ENCODE results near the gene NSG1.
"Not testable (repeated sequence)": the region's sequence is repeated elsewhere in the genome, so short reads cannot be mapped to it uniquely, and the experiment has no call there.

Gene NSG1

DNA sequence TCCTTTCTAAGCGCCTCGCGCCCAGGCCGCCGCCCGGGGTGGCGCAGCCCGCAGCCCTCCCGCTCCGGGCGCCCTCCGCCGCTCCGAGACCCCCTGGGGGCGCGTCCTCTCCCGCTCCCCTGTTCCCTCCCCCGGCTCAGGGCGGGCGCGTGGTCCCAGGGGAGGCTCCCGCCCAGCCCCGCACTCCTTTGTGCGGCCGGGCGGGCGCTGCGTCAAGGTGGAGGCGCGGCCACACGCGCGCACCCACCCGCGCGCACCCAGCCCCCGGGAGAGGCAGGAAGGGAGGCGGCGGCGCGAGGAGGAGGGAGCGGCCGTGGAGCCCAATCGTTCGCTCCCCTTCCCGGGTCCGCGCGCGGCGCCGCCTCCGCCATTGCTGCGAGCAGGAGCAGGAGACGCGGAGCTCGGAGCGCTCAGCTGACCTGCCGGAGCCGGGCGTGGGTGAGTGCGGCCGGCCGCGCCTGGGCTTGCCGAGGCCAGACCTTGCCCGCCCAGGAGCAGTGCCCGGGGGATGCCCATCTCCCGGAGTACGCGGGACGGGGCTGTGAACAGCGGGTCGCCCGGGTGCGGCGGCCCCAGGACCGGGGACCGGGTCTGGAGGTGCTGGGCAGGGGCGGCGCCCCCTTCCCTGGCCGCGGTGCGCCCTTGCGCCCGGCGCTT, at the start of gene NSG1:
TSS of gene NSG1 (plus strand) at position 367 of the 657 bp plus-strand sequence. CDS start 528 bp downstream, outside the sequence.
- DNase-seq (ENCODE audit: low spot score), result no peak

DNA sequence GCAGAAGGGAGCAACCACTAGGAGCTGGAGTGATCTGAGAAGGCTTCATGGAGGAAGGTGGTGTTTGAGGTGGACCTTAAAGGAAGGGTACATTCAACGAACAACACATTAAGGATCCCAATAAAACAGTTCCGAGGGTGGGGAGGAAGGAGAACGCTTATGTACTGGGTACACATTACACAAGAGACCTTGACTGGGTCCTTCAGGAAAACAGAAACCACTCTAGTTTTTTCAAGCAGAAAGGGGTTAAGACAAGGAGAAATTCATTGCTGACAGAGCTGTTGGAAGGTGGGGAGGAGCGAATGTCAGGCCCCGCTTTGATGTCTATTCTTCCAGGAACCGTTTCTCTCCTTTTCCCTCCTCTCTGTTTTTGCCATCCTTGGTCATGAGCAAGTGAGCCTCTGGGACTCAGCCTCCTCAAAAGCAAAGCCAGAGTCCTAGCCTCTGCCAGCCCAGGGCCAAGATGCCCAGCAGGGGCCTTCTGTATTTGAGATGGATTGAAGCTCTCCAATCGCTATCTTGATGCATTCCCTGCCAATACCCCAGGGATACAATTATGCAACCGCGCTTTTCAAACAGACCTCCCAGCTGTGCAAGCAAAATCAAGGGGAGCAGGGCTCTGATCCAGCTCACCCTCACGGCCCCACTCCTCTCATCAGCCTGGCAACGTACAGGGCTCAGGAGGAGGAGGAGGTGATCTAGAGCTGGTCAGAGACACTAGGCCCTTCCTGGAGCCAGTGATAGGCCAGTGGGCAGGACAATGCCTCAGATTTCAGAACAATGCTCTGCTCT, 48.5 kb upstream of the NSG1 start:
- DNase-seq (ENCODE audit: low spot score), result no peak

GRCh38 chr4:4339504-4340085, 47.3 kb upstream of the NSG1 start:
- no peak for DNase-seq (ENCODE audit: low spot score)

DNA sequence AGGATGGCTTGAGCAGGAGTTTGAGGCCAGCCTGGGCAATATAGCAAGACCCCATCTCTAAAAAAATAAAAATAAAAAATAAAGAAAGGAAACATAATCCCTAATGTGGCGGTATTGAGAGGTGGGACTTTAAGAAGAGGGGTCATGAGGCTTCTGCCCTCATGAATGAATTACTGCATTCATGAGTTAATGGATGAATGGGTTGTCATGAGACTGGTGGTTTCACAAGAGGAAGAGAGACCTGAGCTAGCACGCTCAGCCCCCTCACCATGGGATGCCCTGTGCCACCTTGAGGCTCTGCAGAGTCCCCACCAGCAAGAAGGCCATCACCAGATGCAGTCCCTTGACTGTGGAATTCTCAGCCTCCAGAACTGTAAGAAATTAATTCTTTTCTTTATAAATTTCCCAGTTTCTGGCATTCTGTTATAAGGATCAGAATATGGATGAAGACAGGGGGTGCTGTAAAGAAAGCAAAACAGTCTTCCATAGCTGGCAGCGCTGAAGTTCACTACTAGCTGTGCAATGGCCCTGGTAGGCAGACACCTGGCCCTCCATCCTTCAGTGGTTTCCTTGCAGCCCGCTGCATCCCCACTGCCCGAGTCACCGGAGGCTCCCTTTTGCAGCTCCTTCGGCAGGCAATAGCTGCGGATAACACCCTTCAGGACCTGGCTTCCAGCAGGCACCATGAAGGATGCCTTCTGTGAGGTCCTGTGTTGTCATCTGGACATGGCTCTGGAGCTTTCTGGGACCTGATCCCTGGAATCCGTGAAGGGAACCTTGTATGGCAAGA, 44.8 kb upstream of the NSG1 start:
- no peak for DNase-seq (ENCODE audit: low spot score)

- DNase-seq (ENCODE audit: low spot score), result no peak
Measured at GRCh38 chr4:4343038-4343437, 43.9 kb upstream of the NSG1 start.

DNA sequence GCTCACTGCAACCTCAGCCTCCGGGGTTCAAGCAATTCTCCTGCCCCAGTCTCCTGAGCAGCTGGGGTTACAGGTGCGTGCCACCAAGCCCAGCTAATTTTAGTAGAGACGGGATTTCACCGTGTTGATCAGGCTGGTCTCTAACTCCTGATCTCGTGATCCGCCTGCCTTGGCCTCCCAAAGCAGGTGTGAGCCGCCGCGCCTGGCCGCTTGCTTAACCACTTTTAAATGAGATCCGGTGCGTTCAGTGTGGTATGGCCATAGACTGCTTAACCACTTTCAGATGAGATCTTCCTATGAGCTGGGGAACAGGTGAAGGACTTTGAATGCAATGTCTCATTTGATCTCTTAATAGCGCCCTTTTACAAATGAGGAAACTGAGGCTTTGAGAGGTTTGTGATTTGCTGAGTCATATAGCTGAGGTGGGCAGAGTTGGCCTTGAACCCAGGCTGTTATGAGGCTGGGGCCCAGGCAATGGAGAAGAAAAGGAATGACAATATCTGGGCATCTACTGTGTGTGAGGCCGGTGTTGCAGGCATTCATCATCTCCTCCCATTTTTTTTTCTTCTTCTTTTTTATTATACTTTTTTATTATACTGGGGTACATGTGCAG, 41.9 kb upstream of the NSG1 start:
- no peak for DNase-seq (ENCODE audit: low spot score)

DNA sequence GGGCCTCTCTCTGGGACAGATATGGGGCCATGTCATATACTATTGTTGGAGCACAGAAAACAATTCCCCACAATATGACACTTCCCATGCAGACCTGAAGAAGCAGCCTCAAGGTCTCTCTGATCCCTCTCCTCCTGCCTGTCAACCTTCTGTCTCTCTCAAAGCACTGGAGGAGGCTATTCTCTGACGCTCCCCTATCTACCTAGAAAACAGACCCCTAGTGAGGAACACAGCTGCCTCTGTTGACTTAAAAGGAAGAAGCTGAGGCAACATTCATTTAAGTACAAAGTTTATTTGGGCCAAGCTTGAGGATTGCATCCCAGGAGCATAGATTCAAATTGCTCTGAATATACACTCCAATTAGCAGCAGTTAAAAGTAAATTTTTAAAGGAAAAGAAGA, 39.3 kb upstream of the NSG1 start:
- DNase-seq (ENCODE audit: low spot score), result no peak

GRCh38 chr4:4348585-4348984, 38.3 kb upstream of the NSG1 start:
- not testable (repeated sequence) for DNase-seq (ENCODE audit: low spot score)

DNA sequence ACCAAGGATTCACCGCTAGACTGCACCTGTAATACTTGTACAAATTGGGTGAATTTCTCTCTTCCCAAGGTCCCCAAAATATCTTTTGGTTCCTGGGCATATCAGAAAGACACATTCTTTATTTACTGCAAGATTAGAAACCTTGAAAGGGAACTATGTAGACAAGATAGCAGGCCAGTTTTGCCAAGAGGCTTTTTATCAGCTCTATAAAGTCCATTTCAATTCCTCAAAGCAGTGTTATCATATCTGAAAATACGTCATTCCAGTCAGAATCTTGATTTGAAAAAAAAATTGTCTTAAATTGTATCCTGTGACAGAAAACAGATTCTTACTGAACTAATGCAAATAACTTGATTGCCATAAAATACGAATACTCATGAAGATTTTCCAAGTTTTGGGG, 37.0 kb upstream of the NSG1 start:
- no peak for DNase-seq (ENCODE audit: low spot score)

DNA sequence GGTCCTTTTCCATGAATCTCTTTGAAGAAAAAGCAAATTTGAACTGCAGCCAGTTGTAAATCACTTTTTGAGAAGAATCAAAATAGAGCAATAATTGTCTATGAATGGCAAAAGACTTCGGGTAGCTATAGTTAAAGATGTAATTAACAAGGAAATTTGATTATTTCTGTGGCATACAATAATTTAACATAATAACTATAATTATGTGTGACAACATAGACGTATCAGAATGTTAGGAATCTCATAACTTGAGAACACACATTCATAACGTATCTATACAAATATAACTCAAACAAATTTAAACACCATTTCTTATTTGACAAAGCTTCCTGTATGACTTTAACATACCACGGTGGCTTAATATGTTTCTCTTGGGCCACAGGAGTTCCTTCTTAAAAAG, 36.0 kb upstream of the NSG1 start:
- DNase-seq (ENCODE audit: low spot score), result no peak

GRCh38 chr4:4355302-4355701, 31.6 kb upstream of the NSG1 start:
- no peak for DNase-seq (ENCODE audit: low spot score)

- no peak for DNase-seq (ENCODE audit: low spot score)
Measured at GRCh38 chr4:4356106-4357041, 30.5 kb upstream of the NSG1 start.

GRCh38 chr4:4358093-4358854, 28.6 kb upstream of the NSG1 start:
- DNase-seq (ENCODE audit: low spot score), result no peak

GRCh38 chr4:4361883-4362282, 25.0 kb upstream of the NSG1 start:
- DNase-seq (ENCODE audit: low spot score), result no peak

- no peak for DNase-seq (ENCODE audit: low spot score)
Measured at GRCh38 chr4:4362991-4363697, 23.8 kb upstream of the NSG1 start.

DNA sequence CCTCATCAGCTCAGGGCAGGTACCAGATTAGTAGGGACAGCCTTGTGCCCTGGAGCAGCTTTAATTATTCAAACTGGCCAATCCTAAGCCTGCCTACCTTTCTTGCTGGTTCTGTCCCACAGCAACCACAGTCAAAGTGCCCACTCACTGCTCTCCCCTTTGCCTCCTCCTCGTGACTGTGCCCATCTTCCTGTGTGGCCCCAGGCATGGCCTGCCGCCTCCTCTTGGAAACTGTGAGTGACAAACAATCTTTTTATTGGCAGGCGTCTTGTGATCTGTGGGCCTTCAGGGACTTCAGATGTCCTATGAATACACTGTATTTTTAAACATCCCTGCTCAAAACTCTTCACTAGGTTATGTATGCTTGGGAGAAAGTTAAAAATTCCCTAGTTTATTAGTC, 22.8 kb upstream of the NSG1 start:
- no peak for DNase-seq (ENCODE audit: low spot score)

- DNase-seq (ENCODE audit: low spot score), result no peak
Measured at GRCh38 chr4:4364486-4365208, 22.3 kb upstream of the NSG1 start.

DNA sequence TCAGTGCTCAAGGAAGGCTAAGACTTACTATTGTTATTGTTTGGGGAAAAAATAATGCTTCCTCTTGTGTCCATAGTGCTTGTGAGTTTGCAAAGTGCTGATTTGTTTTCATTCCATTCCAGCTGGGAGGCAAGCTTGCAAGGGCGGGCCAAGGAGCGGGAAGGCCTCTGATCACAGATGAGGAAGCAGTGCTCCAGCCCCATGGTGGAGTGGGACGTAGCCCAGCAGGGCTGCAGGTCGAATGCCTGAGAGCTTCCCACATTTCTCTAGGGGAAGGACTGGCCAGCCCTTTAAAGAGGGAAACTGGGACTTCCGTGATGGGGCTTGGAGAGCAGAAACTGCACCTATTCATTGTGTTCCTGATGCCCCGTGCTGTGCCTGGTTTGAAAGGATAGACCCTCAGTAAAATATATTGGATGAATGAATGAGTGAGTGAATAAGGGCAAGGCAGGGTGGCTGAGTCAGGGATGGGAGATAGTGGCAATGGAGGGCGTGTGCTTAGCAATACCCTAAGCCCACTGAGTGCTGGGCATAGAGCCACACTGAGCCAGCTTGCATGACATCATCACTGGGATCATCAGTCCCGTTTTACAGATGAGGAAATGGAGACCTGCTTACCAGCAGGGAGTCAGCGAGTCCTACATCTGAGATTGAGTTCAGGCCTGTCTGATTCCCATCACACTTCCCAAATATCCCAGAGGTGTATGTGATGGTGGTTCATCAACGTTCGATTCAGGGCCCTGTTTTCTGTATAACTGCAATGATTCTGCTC, 17.9 kb upstream of the NSG1 start:
- DNase-seq (ENCODE audit: low spot score), result no peak

Data from left forelimb (tissue), 1 donor.